Effector CD8-positive, alpha-beta T cell (primary cell): ENCODE data around the gene ZNF516.

Experiments used
- DNase-seq: peaks from one replicate; lab custom pipeline; 2025; lab: John Stamatoyannopoulos, UW

Gene ZNF516

GRCh38 chr18:76364282-76365259 lies 130.5 kb downstream of the ZNF516 start:
- no peak for DNase-seq

- no peak for DNase-seq
These were observed 131.5 kb downstream of the ZNF516 start for GRCh38 chr18:76363436-76364120.

- no peak for DNase-seq
These were observed 132.4 kb downstream of the ZNF516 start for GRCh38 chr18:76362676-76363075.

GRCh38 chr18:76361219-76361618 lies 133.8 kb downstream of the ZNF516 start:
- DNase-seq, result no peak

GRCh38 chr18:76359909-76360308 lies 135.1 kb downstream of the ZNF516 start:
- DNase-seq, result no peak

GRCh38 chr18:76358774-76359173 lies 136.3 kb downstream of the ZNF516 start:
- DNase-seq, result no peak

- no peak for DNase-seq
These were observed 137.3 kb downstream of the ZNF516 start for GRCh38 chr18:76357585-76358260.

- DNase-seq, result no peak
These were observed 137.9 kb downstream of the ZNF516 start for GRCh38 chr18:76357174-76357573.

- DNase-seq, result no peak
These were observed 138.4 kb downstream of the ZNF516 start for GRCh38 chr18:76356666-76357065.

GRCh38 chr18:76354348-76354747 lies 140.7 kb downstream of the ZNF516 start:
- no peak for DNase-seq

- no peak for DNase-seq
These were observed 141.5 kb downstream of the ZNF516 start for GRCh38 chr18:76353500-76353899.

- DNase-seq, result no peak
These were observed 142.0 kb downstream of the ZNF516 start for GRCh38 chr18:76353046-76353445.

GRCh38 chr18:76351961-76352581 lies 143.0 kb downstream of the ZNF516 start:
- DNase-seq, result no peak

GRCh38 chr18:76350134-76351025 lies 144.7 kb downstream of the ZNF516 start:
- no peak for DNase-seq

GRCh38 chr18:76349067-76349715 lies 145.9 kb downstream of the ZNF516 start:
- DNase-seq, result peak; percentile 48

GRCh38 chr18:76348267-76349066 lies 146.6 kb downstream of the ZNF516 start:
- DNase-seq, result no peak

GRCh38 chr18:76347341-76347740 lies 147.7 kb downstream of the ZNF516 start:
- DNase-seq, result no peak

GRCh38 chr18:76346490-76347130 lies 148.4 kb downstream of the ZNF516 start:
- no peak for DNase-seq

- DNase-seq, result no peak
These were observed 149.1 kb downstream of the ZNF516 start for GRCh38 chr18:76345901-76346300.
